GM06990 (cell line): ENCODE results near the gene ZFP62.
A peak's percentile ranks its signal among the peaks of the same experiment; 100 is the strongest.
"Not testable (repeated sequence)": the region's sequence is repeated elsewhere in the genome, so short reads cannot be mapped to it uniquely, and the experiment has no call there.

Source experiments
- DNase-seq: peaks from one replicate; pipeline ENCODE4 v3.0.0-alpha.2; 2011; ENCODE audit not compliant: insufficient read length; ENCODE audit errors: extremely low read depth
- H3K27me3 ChIP-seq: replicated peaks from 2 replicates; pipeline ENCODE4 v1.6.0; 2011; ENCODE audit warnings: low read length; ENCODE audit not compliant: control insufficient read depth, insufficient read depth
- H3K36me3 ChIP-seq: 2 replicates; pipeline ENCODE4 v1.5.1; 2011; ENCODE audit warnings: low read length; ENCODE audit not compliant: control insufficient read depth, insufficient read depth
- H3K4me3 ChIP-seq: replicated peaks from 2 replicates; pipeline ENCODE4 v1.5.1; 2011; ENCODE audit warnings: low read depth, mild to moderate bottlenecking, control low read depth, low read length
- CTCF ChIP-seq: IDR thresholded peaks from 2 replicates; pipeline ENCODE4 v1.5.1; 2011; ENCODE audit warnings: low read length, control low read depth, mild to moderate bottlenecking, inconsistent platforms; ENCODE audit not compliant: insufficient read depth, poor library complexity, severe bottlenecking

Gene ZFP62

GRCh38 chr5:180831139-180832093 lies 29.7 kb downstream of the ZFP62 start:
- DNase-seq = peak; percentile 92
- H3K36me3 ChIP-seq = peaks cover 15% of the 10 kb centered on the region
- no peaks in the 10 kb centered on the region for H3K27me3 ChIP-seq
- no peak for TF ChIP-seq CTCF
- H3K4me3 ChIP-seq = peak overlapping the region; percentile 74

- Histone ChIP-seq H3K4me3 (peak overlapping the region; percentile 74), H3K36me3 (peaks cover 12% of the 10 kb centered on the region), H3K27me3 (no peaks in the 10 kb centered on the region)
- no peak for TF ChIP-seq CTCF
- no peak for DNase-seq
These were observed 30.6 kb downstream of the ZFP62 start for GRCh38 chr5:180830253-180831138.

- DNase-seq = no peak
- H3K27me3 ChIP-seq = no peaks in the 10 kb centered on the region
- H3K4me3 ChIP-seq = peak overlapping the region; percentile 74
- no peak for TF ChIP-seq CTCF
- peaks cover 6% of the 10 kb centered on the region for H3K36me3 ChIP-seq
These were observed 31.4 kb downstream of the ZFP62 start for GRCh38 chr5:180829726-180830125.

- H3K36me3 ChIP-seq, H3K4me3 ChIP-seq, H3K27me3 ChIP-seq, DNase-seq: not testable (repeated sequence)
These were observed 32.1 kb downstream of the ZFP62 start for GRCh38 chr5:180828756-180829531.

GRCh38 chr5:180827374-180827773 lies 33.7 kb downstream of the ZFP62 start:
- H3K36me3 ChIP-seq, H3K4me3 ChIP-seq, H3K27me3 ChIP-seq, DNase-seq: not testable (repeated sequence)

- peaks cover 1% of the 10 kb centered on the region; the same call in 1 of the 2 replicates for H3K36me3 ChIP-seq
- TF ChIP-seq CTCF = no peak
- no peak overlapping the region for H3K4me3 ChIP-seq
- H3K27me3 ChIP-seq = no peaks in the 10 kb centered on the region
- DNase-seq = no peak
These were observed 35.1 kb downstream of the ZFP62 start for GRCh38 chr5:180825768-180826525.
